NB4 (cell line): ENCODE data around the gene DYSF.

Experiments used
- MYC ChIP-seq: IDR thresholded peaks from 2 replicates; pipeline ENCODE4 v1.6.1; 2011; ENCODE audit warnings: low read depth, low read length
- POLR2A ChIP-seq: IDR thresholded peaks from 2 replicates; pipeline ENCODE4 v1.6.1; 2011; ENCODE audit warnings: mild to moderate bottlenecking; ENCODE audit not compliant: insufficient read length; ENCODE audit errors: extremely low read depth
- TF ChIP-seq, protein P1 (sequence below): IDR thresholded peaks from one replicate; pipeline ENCODE4 v1.5.1; 2012; ENCODE audit warnings: low read depth, low read length

DNA sequence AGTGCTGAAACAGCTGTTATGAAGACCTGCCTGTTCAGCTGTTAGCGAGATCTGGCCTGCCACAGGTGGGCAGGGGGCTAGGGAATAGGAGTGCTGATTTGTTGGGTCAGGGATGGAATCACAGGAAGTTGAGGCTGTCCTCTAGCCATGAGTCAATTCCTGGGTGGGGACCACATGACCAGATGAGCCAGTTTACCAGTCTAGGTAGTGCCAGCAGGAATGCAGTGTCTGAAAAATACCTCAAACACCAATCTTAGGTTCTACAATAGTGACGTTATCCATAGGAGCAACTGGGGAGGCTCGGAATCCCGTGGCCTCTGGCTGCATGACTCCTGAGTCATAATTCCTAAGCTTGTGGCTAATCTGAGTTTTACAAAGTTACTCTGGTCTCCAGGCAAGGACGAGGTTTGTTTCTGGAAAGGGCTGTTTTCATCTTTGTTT, 44.9 kb downstream of the DYSF start:
- TF ChIP-seq, protein P1, sequence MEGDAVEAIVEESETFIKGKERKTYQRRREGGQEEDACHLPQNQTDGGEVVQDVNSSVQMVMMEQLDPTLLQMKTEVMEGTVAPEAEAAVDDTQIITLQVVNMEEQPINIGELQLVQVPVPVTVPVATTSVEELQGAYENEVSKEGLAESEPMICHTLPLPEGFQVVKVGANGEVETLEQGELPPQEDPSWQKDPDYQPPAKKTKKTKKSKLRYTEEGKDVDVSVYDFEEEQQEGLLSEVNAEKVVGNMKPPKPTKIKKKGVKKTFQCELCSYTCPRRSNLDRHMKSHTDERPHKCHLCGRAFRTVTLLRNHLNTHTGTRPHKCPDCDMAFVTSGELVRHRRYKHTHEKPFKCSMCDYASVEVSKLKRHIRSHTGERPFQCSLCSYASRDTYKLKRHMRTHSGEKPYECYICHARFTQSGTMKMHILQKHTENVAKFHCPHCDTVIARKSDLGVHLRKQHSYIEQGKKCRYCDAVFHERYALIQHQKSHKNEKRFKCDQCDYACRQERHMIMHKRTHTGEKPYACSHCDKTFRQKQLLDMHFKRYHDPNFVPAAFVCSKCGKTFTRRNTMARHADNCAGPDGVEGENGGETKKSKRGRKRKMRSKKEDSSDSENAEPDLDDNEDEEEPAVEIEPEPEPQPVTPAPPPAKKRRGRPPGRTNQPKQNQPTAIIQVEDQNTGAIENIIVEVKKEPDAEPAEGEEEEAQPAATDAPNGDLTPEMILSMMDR = no peak
- TF ChIP-seq POLR2A = no peak
- TF ChIP-seq MYC = no peak
